Fibroblast of the aortic adventitia (primary cell): ENCODE measurements around the gene PAQR5. TPM values are rescaled to one million over a fixed set of nuclear protein-coding genes. Genes with fewer than 3 reads are reported as not detected.
A peak's percentile ranks its signal among the peaks of the same experiment; 100 is the strongest.
"Not testable (repeated sequence)": the region's sequence is repeated elsewhere in the genome, so short reads cannot be mapped to it uniquely, and the experiment has no call there.

Experiments
- DNase-seq: peaks from one replicate; pipeline ENCODE4 v3.0.0-alpha.2; 2010; ENCODE audit warnings: low read depth
- H3K4me3 ChIP-seq: 2 replicates; pipeline ENCODE4 v1.5.1; 2011; ENCODE audit warnings: low read depth, mild to moderate bottlenecking, control low read depth, low read length, moderate library complexity
- total RNA-seq: library from RNA; depleted of rRNA; stranded (reverse); fragments of >200 nt; gene quantifications from 2 replicates; pipeline ENCODE4 v1.2.3, GENCODE V29; 2012; ENCODE audit warnings: low replicate concordance
- TF ChIP-seq, protein P1 (sequence below): IDR thresholded peaks from 2 replicates; pipeline ENCODE4 v1.5.1; 2011; ENCODE audit warnings: mild to moderate bottlenecking, low read length, control low read depth, inconsistent platforms; ENCODE audit not compliant: insufficient read depth

Gene PAQR5
- total RNA-seq, 1 donor, result 13.2 TPM

DNA sequence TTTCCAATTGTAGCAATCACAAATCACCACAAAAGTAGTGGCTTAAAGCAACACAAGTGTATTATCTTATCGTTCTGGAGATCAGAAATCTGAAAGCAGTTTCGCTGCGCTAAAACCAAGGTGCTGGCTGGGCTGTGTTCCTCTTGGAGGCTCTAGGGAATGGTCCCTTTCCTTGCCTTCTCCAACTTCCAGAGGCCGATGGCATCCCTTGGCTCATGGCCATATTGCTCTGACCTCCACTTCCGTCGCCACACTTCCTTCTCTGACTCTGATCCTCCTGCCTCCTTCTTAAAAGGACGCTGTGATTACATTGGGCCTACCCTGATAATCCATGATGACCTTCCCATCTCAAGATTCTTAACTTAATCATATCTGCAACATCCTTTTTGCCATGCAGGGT, 10.7 kb upstream of the PAQR5 start:
- TF ChIP-seq, protein P1, sequence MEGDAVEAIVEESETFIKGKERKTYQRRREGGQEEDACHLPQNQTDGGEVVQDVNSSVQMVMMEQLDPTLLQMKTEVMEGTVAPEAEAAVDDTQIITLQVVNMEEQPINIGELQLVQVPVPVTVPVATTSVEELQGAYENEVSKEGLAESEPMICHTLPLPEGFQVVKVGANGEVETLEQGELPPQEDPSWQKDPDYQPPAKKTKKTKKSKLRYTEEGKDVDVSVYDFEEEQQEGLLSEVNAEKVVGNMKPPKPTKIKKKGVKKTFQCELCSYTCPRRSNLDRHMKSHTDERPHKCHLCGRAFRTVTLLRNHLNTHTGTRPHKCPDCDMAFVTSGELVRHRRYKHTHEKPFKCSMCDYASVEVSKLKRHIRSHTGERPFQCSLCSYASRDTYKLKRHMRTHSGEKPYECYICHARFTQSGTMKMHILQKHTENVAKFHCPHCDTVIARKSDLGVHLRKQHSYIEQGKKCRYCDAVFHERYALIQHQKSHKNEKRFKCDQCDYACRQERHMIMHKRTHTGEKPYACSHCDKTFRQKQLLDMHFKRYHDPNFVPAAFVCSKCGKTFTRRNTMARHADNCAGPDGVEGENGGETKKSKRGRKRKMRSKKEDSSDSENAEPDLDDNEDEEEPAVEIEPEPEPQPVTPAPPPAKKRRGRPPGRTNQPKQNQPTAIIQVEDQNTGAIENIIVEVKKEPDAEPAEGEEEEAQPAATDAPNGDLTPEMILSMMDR, result no peak
- DNase-seq, result no peak
- H3K4me3 ChIP-seq, result no peak overlapping the region

DNA sequence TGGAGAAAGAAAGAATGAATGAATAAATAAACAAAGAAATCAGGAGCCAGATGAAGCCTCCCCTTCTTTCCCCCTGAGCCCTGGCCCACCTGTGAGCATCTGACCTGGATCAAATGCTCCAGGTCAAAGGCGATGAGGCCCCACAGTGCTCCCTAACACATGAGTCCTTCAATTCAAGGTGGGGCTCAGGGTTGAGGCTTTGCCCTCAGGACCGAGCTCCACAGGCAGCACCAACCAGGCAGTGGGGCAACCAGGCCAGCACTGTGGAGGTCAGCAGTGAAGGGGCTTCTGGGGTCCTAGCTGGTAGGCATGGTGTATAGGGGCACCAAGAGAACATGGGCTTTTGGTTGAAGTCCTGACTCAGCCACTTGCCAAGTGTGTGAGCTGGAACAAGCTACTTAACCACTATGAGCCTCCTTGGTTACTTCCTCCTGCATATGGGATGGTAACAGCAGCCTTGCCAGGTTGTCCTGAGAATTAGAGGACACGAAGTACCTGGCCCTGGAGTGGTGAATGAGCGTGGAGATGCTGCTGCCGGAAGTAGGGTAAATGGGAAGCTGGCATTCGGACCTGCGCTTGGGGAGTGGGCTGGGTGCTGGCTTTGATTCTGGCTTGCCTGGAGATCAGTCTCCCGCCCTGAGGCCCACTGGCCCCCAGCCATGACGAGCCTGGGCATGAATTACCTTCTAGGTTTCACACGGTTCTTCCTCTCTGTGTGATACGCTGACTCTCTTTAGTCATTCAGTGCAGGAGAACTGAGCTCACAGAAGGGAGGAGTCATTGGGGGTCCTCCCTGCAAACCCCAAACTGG, 10.0 kb upstream of the PAQR5 start:
- DNase-seq, result no peak
- no peak overlapping the region for H3K4me3 ChIP-seq
- TF ChIP-seq, protein P1, result no peak

DNA sequence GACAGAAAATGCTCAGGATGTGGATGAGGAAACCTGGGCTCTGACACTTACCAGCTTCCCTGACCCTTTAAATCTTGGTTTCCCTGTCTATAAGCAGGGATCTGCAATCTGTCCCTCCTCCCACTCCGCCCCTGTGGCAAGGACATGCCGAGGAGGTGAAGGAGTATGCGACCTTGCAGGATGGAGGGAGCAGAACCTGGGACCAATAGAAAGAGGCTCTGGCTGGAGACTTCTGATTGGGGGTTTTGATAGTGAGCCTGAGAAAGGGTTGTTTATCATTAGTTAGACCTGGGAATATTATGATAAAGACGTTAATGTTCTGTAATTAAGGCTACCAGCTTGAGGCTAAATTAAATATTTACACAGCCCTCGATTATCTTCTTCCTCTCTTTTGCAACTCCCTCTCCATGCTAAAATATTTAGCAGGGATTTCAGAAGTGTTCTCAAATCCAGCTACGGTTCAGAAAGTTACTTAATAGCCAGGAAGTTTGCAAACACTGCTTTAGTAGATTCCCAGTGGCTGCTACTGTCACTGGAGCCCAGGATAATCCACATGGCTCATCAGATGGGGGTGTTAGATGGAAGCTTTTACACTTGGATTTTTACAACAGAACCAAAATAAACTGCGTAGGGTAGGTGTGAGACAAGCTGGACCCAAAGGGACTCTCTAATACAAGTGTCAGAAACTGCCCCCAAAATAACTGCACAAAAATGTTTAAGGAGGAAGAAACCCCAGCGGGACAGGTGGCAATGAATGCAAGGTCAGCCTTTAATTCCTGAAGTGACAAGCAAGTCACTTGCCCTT, 9.2 kb upstream of the PAQR5 start:
- DNase-seq, result peak; percentile 8
- H3K4me3 ChIP-seq, result no peak overlapping the region
- TF ChIP-seq, protein P1, result no peak

DNA sequence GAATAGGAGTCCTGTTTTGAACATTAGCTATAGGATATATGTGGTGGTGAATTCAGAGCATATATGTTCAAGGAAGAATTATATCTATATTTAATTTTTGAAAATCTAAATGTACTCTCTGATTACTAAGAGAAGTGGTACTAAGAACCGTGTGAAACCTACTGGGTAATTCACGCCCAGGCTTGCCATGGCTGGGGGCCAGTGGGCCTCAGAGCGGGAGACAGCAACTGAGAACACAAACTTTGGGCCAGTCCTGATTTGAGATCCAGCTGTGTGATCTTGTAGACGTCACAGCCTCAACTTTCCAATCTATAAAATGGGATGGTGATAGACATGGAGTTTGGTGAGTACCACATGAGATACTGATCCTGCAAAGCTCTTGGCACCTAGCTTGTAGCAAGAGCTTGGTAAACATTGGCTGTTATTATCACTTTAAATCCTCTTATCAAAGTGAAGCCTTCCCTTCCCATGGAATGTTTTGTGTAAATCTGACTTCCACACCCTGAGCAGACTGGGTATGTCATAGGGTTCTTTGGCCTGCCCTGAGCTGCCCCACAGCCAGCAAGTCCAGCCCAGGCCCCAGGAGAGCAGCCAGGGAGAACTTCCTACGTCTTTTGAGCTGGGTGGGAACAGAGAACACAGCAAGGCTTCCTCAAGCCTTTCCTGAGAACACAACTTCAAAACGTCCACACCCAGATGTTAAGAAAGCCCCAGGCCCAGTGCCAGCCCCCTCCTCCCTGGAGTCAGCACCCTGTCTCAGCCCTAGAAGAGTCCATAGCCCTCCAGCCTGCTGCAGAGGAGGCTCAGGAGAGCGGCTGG, 8.2 kb upstream of the PAQR5 start:
- H3K4me3 ChIP-seq, result no peak overlapping the region
- TF ChIP-seq, protein P1, result no peak
- peak; percentile 84 for DNase-seq

GRCh38 chr15:69291651-69292050, 7.1 kb upstream of the PAQR5 start:
- not testable (repeated sequence) for H3K4me3 ChIP-seq, DNase-seq

- TF ChIP-seq, protein P1, result no peak
- no peak for DNase-seq
- H3K4me3 ChIP-seq, result no peak overlapping the region
Measured at GRCh38 chr15:69292826-69293420, 5.8 kb upstream of the PAQR5 start.
